Astrocyte (in vitro differentiated cells and primary cell): ENCODE measurements around the gene ARFIP1. TPM values are rescaled to one million over a fixed set of nuclear protein-coding genes. Genes with fewer than 3 reads are reported as not detected.

Source experiments
- DNase-seq: peaks from one replicate; pipeline ENCODE4 v3.0.0-alpha.2; 2010; ENCODE audit warnings: low read depth
- FAIRE-seq: peaks from 2 replicates; lab custom pipeline; 2011; peaks lifted over from hg19 to GRCh38; lab: Jason Lieb, UNC
- H2AFZ ChIP-seq: 2 replicates; pipeline ENCODE4 v1.6.0; 2012; ENCODE audit warnings: low read depth, low read length, inconsistent platforms
- H3K27ac ChIP-seq: 2 replicates; pipeline ENCODE4 v1.5.1; 2011; ENCODE audit warnings: low read depth, low read length, inconsistent platforms
- H3K27me3 ChIP-seq: 2 replicates; pipeline ENCODE4 v1.6.0; 2011; ENCODE audit warnings: low read length, inconsistent platforms; ENCODE audit not compliant: insufficient read depth
- H3K36me3 ChIP-seq: 2 replicates; pipeline ENCODE4 v1.5.1; 2011; ENCODE audit warnings: low read length, inconsistent platforms; ENCODE audit not compliant: insufficient read depth
- H3K4me1 ChIP-seq: 2 replicates; pipeline ENCODE4 v1.5.1; 2011; ENCODE audit warnings: low read length, inconsistent platforms; ENCODE audit not compliant: insufficient read depth
- H3K4me2 ChIP-seq: 2 replicates; pipeline ENCODE4 v1.6.0; 2012; ENCODE audit warnings: low read length, inconsistent platforms
- H3K4me3 ChIP-seq: 2 replicates; pipeline ENCODE4 v1.5.1; 2011; ENCODE audit warnings: low read depth, mild to moderate bottlenecking, low read length, inconsistent platforms; ENCODE audit not compliant: insufficient read depth
- H3K79me2 ChIP-seq: 2 replicates; pipeline ENCODE4 v1.6.0; 2012; ENCODE audit warnings: mild to moderate bottlenecking, low read length, inconsistent platforms; ENCODE audit not compliant: insufficient read depth
- H3K9ac ChIP-seq: 2 replicates; pipeline ENCODE4 v1.6.0; 2012; ENCODE audit warnings: mild to moderate bottlenecking, low read length, inconsistent platforms
- H3K9me3 ChIP-seq: 2 replicates; pipeline ENCODE4 v1.5.1; 2012; ENCODE audit warnings: low read depth, mild to moderate bottlenecking, low read length, inconsistent platforms; ENCODE audit not compliant: insufficient read depth
- H4K20me1 ChIP-seq: 2 replicates; pipeline ENCODE4 v1.6.0; 2012; ENCODE audit warnings: low read length, inconsistent platforms; ENCODE audit not compliant: insufficient read depth
- H3K27ac Mint-ChIP-seq: one replicate; pipeline ENCODE4 v1.8.0; 2021; ENCODE audit warnings: mild to moderate bottlenecking, mixed read lengths; ENCODE audit not compliant: unreplicated experiment
- H3K27me3 Mint-ChIP-seq: one replicate; pipeline ENCODE4 v1.8.0; 2021; ENCODE audit warnings: low read depth, mixed read lengths; ENCODE audit not compliant: unreplicated experiment
- H3K36me3 Mint-ChIP-seq: one replicate; pipeline ENCODE4 v1.8.0; 2021; ENCODE audit warnings: low read depth, mixed read lengths; ENCODE audit not compliant: unreplicated experiment
- H3K4me1 Mint-ChIP-seq: one replicate; pipeline ENCODE4 v1.8.0; 2021; ENCODE audit warnings: low read depth, mixed read lengths; ENCODE audit not compliant: unreplicated experiment
- H3K4me3 Mint-ChIP-seq: one replicate; pipeline ENCODE4 v1.8.0; 2021; ENCODE audit warnings: mild to moderate bottlenecking, moderate library complexity, mixed read lengths; ENCODE audit not compliant: unreplicated experiment
- H3K9me3 Mint-ChIP-seq: one replicate; pipeline ENCODE4 v1.8.0; 2021; ENCODE audit warnings: mild to moderate bottlenecking, mixed read lengths; ENCODE audit not compliant: unreplicated experiment
- CTCF ChIP-seq: IDR thresholded peaks from 2 replicates; pipeline ENCODE4 v1.5.1; 2011; ENCODE audit warnings: low read depth, mild to moderate bottlenecking, inconsistent platforms, low read length, moderate library complexity; ENCODE audit not compliant: insufficient read depth
- EZH2 ChIP-seq: IDR thresholded peaks from 2 replicates; pipeline ENCODE4 v1.6.1; 2012; ENCODE audit warnings: mild to moderate bottlenecking, low read length, inconsistent platforms; ENCODE audit not compliant: insufficient read depth
- total RNA-seq: library from RNA; stranded (reverse); gene quantifications from 2 replicates; pipeline ENCODE4 v1.2.1, GENCODE V29; 2021

Gene ARFIP1
- total RNA-seq, 1 donor from 2014 or later, result 30.7 TPM

GRCh38 chr4:152925851-152926250, 146.1 kb downstream of the ARFIP1 start:
- Histone ChIP-seq H3K27ac (no peak overlapping the region), H3K4me3 (no peak overlapping the region), H3K36me3 (no peaks in the 10 kb centered on the region), H3K79me2 (no peaks in the 10 kb centered on the region), H3K9ac (no peak overlapping the region), H4K20me1 (no peaks in the 10 kb centered on the region), H3K27me3 (no peaks in the 10 kb centered on the region), H3K4me2 (no peak overlapping the region), H3K4me1 (no peaks in the 10 kb centered on the region), H2AFZ (no peak overlapping the region), H3K9me3 (no peaks in the 10 kb centered on the region)
- no peak for TF ChIP-seq EZH2
- TF ChIP-seq CTCF, result no peak
- peaks cover 4% of the 10 kb centered on the region for H3K27me3 Mint-ChIP-seq
- H3K27ac Mint-ChIP-seq, result no peak overlapping the region
- DNase-seq (no peak), FAIRE-seq (no peak)
- H3K9me3 Mint-ChIP-seq, result peaks cover 7% of the 10 kb centered on the region
- H3K36me3 Mint-ChIP-seq, result peaks cover 11% of the 10 kb centered on the region
- no peaks in the 10 kb centered on the region for H3K4me1 Mint-ChIP-seq
- no peak overlapping the region for H3K4me3 Mint-ChIP-seq

GRCh38 chr4:152926959-152927358, 147.2 kb downstream of the ARFIP1 start:
- Histone ChIP-seq H3K79me2 (no peaks in the 10 kb centered on the region), H3K4me2 (no peak overlapping the region), H3K9ac (no peak overlapping the region), H3K36me3 (no peaks in the 10 kb centered on the region), H3K27ac (no peak overlapping the region), H4K20me1 (no peaks in the 10 kb centered on the region), H3K9me3 (no peaks in the 10 kb centered on the region), H3K27me3 (no peaks in the 10 kb centered on the region), H2AFZ (no peak overlapping the region), H3K4me3 (no peak overlapping the region), H3K4me1 (no peaks in the 10 kb centered on the region)
- no peak for TF ChIP-seq EZH2
- TF ChIP-seq CTCF, result no peak
- Mint-ChIP-seq H3K27me3 (peaks cover 5% of the 10 kb centered on the region), H3K36me3 (peaks cover 7% of the 10 kb centered on the region), H3K4me3 (no peak overlapping the region), H3K27ac (no peak overlapping the region), H3K4me1 (no peaks in the 10 kb centered on the region), H3K9me3 (peaks cover 3% of the 10 kb centered on the region)
- no peak for FAIRE-seq
- DNase-seq, result no peak

GRCh38 chr4:152927737-152928136, 148.0 kb downstream of the ARFIP1 start:
- Mint-ChIP-seq H3K4me1 (no peaks in the 10 kb centered on the region), H3K36me3 (peaks cover 6% of the 10 kb centered on the region)

More at GRCh38 chr4:152927737-152928136, 148.0 kb downstream of the ARFIP1 start:
- Histone ChIP-seq H3K9me3 (no peaks in the 10 kb centered on the region), H4K20me1 (no peaks in the 10 kb centered on the region), H3K36me3 (no peaks in the 10 kb centered on the region), H3K4me3 (no peak overlapping the region), H3K79me2 (no peaks in the 10 kb centered on the region), H3K4me1 (no peaks in the 10 kb centered on the region), H2AFZ (no peak overlapping the region), H3K4me2 (no peak overlapping the region), H3K27ac (no peak overlapping the region), H3K27me3 (no peaks in the 10 kb centered on the region), H3K9ac (no peak overlapping the region)
- DNase-seq, result no peak
- Mint-ChIP-seq H3K27me3 (peaks cover 6% of the 10 kb centered on the region), H3K27ac (no peak overlapping the region), H3K9me3 (peaks cover 1% of the 10 kb centered on the region), H3K4me3 (no peak overlapping the region)
- TF ChIP-seq CTCF, result no peak
- TF ChIP-seq EZH2, result no peak
- FAIRE-seq, result no peak
